ENCODE measurements around the gene AKT2. TPM values are rescaled to one million over a fixed set of nuclear protein-coding genes. Genes with fewer than 3 reads are reported as not detected.

Gene AKT2
- polyA plus RNA-seq, 1 donor from 2014 or later, result 131 TPM

DNA sequence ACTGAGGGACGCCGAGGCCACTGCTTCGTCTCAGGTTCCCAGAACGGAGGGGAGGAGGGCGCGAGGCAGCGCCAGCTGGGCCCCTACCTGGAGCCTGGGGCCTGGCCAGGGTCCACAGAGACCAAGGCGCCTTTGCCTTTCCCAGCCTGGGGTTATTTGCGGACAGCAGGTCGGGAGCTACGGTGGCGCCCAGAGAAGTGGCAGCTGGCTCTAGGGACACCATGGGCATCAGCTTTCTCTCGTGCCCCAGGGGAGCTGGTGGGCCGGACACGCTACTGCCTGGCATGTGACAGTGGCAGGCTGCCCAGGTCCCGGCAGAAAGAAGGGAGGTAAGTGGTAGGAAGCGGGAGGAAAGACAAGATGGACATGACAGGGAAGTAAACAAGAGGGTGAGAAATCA lies 19.0 kb downstream of the AKT2 start:
- Histone ChIP-seq H3F3A (ENCODE audit: insufficient read depth, low read length, poor library complexity, severe bottlenecking) (no peaks in the 10 kb centered on the region), H3K27ac (ENCODE audit: low read length) (no peak overlapping the region), H3K9me2 (ENCODE audit: insufficient read depth, low read length) (no peaks in the 10 kb centered on the region), H3K4me2 (ENCODE audit: low read length) (no peak overlapping the region), H4K20me1 (ENCODE audit: insufficient read depth) (no peaks in the 10 kb centered on the region), H3K36me3 (ENCODE audit: insufficient read depth, low read length) (no peaks in the 10 kb centered on the region), H3K9me3 (ENCODE audit: low read length) (no peaks in the 10 kb centered on the region), H3K79me2 (replicated peaks; ENCODE audit: insufficient read depth, low read length) (no peaks in the 10 kb centered on the region), H3K9ac (ENCODE audit: low read length) (no peak overlapping the region), H2AFZ (ENCODE audit: low read depth, low read length) (no peak overlapping the region), H3K4me3 (ENCODE audit: low read length) (no peak overlapping the region), H3K27me3 (ENCODE audit: insufficient read depth, low read depth, low read length) (no peaks in the 10 kb centered on the region)
- no peak for TF ChIP-seq MXI1 (conservative IDR thresholded peaks at IDR 0.05; ENCODE audit: poor library complexity, severe bottlenecking)
- TF ChIP-seq RAD21 (conservative IDR thresholded peaks at IDR 0.05), result no peak
- no peak for TF ChIP-seq POLR2AphosphoS5 (IDR thresholded peaks at IDR 0.05)
- TF ChIP-seq TAF1 (IDR thresholded peaks at IDR 0.05; ENCODE audit: low read depth), result no peak
- no peak for TF ChIP-seq EZH2 (IDR thresholded peaks at IDR 0.05; ENCODE audit: borderline replicate concordance, insufficient read depth, low read length, poor library complexity, severe bottlenecking)
- TF ChIP-seq, protein P1, sequence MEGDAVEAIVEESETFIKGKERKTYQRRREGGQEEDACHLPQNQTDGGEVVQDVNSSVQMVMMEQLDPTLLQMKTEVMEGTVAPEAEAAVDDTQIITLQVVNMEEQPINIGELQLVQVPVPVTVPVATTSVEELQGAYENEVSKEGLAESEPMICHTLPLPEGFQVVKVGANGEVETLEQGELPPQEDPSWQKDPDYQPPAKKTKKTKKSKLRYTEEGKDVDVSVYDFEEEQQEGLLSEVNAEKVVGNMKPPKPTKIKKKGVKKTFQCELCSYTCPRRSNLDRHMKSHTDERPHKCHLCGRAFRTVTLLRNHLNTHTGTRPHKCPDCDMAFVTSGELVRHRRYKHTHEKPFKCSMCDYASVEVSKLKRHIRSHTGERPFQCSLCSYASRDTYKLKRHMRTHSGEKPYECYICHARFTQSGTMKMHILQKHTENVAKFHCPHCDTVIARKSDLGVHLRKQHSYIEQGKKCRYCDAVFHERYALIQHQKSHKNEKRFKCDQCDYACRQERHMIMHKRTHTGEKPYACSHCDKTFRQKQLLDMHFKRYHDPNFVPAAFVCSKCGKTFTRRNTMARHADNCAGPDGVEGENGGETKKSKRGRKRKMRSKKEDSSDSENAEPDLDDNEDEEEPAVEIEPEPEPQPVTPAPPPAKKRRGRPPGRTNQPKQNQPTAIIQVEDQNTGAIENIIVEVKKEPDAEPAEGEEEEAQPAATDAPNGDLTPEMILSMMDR (IDR thresholded peaks at IDR 0.05; ENCODE audit: poor library complexity, severe bottlenecking), result no peak
- no peak for TF ChIP-seq SMC3 (conservative IDR thresholded peaks at IDR 0.05; ENCODE audit: poor library complexity)
- TF ChIP-seq, protein P2, sequence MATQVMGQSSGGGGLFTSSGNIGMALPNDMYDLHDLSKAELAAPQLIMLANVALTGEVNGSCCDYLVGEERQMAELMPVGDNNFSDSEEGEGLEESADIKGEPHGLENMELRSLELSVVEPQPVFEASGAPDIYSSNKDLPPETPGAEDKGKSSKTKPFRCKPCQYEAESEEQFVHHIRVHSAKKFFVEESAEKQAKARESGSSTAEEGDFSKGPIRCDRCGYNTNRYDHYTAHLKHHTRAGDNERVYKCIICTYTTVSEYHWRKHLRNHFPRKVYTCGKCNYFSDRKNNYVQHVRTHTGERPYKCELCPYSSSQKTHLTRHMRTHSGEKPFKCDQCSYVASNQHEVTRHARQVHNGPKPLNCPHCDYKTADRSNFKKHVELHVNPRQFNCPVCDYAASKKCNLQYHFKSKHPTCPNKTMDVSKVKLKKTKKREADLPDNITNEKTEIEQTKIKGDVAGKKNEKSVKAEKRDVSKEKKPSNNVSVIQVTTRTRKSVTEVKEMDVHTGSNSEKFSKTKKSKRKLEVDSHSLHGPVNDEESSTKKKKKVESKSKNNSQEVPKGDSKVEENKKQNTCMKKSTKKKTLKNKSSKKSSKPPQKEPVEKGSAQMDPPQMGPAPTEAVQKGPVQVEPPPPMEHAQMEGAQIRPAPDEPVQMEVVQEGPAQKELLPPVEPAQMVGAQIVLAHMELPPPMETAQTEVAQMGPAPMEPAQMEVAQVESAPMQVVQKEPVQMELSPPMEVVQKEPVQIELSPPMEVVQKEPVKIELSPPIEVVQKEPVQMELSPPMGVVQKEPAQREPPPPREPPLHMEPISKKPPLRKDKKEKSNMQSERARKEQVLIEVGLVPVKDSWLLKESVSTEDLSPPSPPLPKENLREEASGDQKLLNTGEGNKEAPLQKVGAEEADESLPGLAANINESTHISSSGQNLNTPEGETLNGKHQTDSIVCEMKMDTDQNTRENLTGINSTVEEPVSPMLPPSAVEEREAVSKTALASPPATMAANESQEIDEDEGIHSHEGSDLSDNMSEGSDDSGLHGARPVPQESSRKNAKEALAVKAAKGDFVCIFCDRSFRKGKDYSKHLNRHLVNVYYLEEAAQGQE (IDR thresholded peaks at IDR 0.05; ENCODE audit: borderline replicate concordance), result no peak
- no peak for TF ChIP-seq EP300 (conservative IDR thresholded peaks at IDR 0.05; ENCODE audit: poor library complexity, severe bottlenecking)

DNA sequence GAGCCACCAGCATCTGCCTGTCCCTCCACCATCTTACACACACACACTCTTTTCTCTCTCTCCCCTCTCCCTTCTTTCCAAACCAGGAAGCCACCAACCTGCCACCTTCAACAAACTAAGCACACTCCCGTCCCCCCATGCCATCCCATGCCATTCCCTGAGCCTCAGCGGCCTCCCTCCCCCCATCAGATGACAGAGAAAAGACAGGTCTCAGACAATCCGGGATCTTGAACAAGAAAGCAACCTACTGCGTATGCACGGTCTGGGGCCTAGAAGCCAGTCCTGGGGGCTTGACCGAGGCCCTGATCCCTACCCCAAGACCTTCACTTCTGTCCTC lies 19.4 kb downstream of the AKT2 start:
- Histone ChIP-seq H3K79me2 (replicated peaks; ENCODE audit: insufficient read depth, low read length) (no peaks in the 10 kb centered on the region), H3K27ac (ENCODE audit: low read length) (no peak overlapping the region), H3K9me2 (ENCODE audit: insufficient read depth, low read length) (no peaks in the 10 kb centered on the region), H3F3A (ENCODE audit: insufficient read depth, low read length, poor library complexity, severe bottlenecking) (no peaks in the 10 kb centered on the region), H3K36me3 (ENCODE audit: insufficient read depth, low read length) (no peaks in the 10 kb centered on the region), H3K27me3 (ENCODE audit: insufficient read depth, low read depth, low read length) (no peaks in the 10 kb centered on the region), H3K4me2 (ENCODE audit: low read length) (no peak overlapping the region), H3K4me3 (ENCODE audit: low read length) (no peak overlapping the region), H4K20me1 (ENCODE audit: insufficient read depth) (no peaks in the 10 kb centered on the region), H2AFZ (ENCODE audit: low read depth, low read length) (no peak overlapping the region), H3K9me3 (ENCODE audit: low read length) (no peaks in the 10 kb centered on the region), H3K9ac (ENCODE audit: low read length) (no peak overlapping the region)
- TF ChIP-seq, protein P2 (IDR thresholded peaks at IDR 0.05; ENCODE audit: borderline replicate concordance), result no peak
- TF ChIP-seq TAF1 (IDR thresholded peaks at IDR 0.05; ENCODE audit: low read depth), result no peak
- TF ChIP-seq, protein P1 (IDR thresholded peaks at IDR 0.05; ENCODE audit: poor library complexity, severe bottlenecking), result no peak
- TF ChIP-seq POLR2AphosphoS5 (IDR thresholded peaks at IDR 0.05), result no peak
- no peak for TF ChIP-seq RAD21 (conservative IDR thresholded peaks at IDR 0.05)
- TF ChIP-seq MXI1 (conservative IDR thresholded peaks at IDR 0.05; ENCODE audit: poor library complexity, severe bottlenecking), result no peak
- no peak for TF ChIP-seq SMC3 (conservative IDR thresholded peaks at IDR 0.05; ENCODE audit: poor library complexity)
- no peak for TF ChIP-seq EZH2 (IDR thresholded peaks at IDR 0.05; ENCODE audit: borderline replicate concordance, insufficient read depth, low read length, poor library complexity, severe bottlenecking)
- TF ChIP-seq EP300 (conservative IDR thresholded peaks at IDR 0.05; ENCODE audit: poor library complexity, severe bottlenecking), result no peak

All from neural cell (in vitro differentiated cells).